Testis (tissue), 2 donors: ENCODE data around the gene TESPA1.

ENCODE experiments used
- CTCF ChIP-seq, 3 experiments: fragments of 450-650 bp in 2 of 3; fragments of 200-600 bp in 1 of 3; sonication (generic) in 1 of 3; IDR thresholded peaks; one replicate each; pipeline ENCODE4 v1.5.1; 2016 to 2019; ENCODE audit warnings: antibody characterized with exemption in 3 of 3, mild to moderate bottlenecking in 2 of 3, moderate library complexity in 1 of 3
- POLR2A ChIP-seq: fragments of 450-650 bp; IDR thresholded peaks from one replicate; pipeline ENCODE4 v1.6.1; 2017; ENCODE audit warnings: antibody characterized with exemption, mild to moderate bottlenecking, moderate library complexity

DNA sequence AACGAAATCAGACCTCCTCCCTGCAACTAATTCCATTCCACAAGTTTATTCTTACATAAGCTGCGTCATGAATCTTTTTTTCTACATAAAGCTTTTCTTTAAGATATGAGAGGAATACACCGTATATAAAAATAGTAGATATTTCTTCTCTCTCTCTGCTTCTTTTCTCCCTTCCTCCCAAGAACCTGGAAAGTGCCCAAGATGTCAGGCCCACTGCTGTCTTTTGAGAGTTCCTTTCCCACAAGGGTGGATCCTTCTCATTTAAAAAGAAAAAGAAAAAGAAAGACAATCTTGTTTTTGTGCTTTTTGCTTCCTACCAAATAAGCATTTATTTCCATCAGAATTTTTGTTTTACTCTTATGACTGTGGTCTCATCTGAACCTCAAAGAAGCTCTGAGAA is 11.0 kb downstream of the TESPA1 start:
- no peak for TF ChIP-seq CTCF (IDR thresholded peaks at IDR 0.05)
- no peak for TF ChIP-seq POLR2A
